Activated T-cell treated with anti-CD3 and anti-CD28 coated beads for 24 hours (primary cell): ENCODE results near the gene SYNE2.

Source experiments
- DNase-seq: peaks from one replicate; pipeline ENCODE4 v3.0.0-alpha.2; 2020; ENCODE audit warnings: low read depth

The SYNE2 gene

GRCh38 chr14:63963439-63963838 is 110.6 kb downstream of the SYNE2 start:
- DNase-seq, result no peak

DNA sequence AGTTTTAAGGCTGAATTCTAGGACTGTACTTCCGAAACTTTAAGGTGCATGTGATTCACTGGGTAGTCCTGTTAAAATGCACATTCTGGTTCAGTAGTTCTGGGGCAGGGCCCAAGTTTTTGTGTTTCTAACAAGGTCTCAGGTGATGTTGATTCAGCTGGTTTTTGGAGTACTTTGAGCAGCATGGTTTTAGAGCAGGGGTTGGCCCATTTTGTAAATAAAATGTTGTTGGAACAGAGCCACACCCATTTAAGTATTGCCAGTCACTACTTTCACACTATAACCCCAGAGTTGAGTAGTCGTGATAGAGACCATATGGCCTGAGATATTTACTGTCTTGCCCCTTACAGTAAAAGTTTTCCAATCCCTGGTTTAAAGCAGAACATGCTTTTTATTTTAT is 111.3 kb downstream of the SYNE2 start:
- DNase-seq, result no peak

- DNase-seq, result no peak
Observed at GRCh38 chr14:63966407-63966806, 113.6 kb downstream of the SYNE2 start.

DNA sequence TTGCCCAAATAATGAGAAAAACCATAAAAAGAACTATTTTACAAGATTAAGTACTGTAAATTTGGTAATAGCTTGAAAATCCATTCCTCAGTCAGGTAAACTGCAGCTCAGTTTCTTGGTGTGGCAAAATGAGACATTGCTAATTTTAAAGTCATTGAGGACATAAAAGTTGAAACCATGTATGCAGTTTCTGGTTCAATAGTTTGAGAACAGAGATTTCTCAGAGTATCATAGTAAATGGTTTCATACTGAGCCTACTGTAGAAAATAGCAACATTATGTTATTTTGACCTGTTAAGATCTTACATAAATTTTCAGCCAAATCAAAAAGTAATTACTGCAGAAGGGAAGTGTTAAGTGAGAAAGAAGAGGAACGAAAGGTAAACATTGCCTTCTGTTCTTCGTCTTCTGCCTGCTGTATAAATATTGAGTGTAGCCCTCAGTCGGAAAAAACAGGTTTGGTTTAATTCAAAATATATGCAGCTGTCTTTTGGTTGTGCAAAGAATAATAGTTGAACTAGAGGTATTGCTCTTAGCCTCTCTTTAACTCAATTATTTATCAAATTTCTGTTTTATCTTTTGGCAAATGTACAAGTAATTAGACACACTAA is 119.6 kb downstream of the SYNE2 start:
- DNase-seq, result no peak

DNA sequence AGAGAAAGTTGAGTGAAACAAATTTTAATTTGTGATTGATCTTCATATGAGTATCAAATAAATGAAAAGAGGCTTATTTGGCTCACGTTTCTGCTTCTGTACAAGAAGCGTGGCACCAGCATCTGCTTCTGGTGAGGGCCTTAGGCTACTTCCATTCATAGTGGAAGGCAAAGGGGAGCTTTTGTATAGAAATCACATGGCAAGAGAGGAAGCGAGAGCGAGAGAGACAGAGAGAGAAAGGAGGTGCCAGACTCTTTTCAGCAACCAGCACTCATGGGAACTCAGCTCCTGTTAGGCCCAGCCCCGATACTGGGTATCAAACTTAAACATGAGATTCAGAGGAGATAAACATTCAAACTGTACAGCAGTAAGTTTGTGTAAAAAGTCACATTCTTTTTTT is 121.4 kb downstream of the SYNE2 start:
- DNase-seq, result no peak

- no peak for DNase-seq
Observed at GRCh38 chr14:63981569-63981968, 128.8 kb downstream of the SYNE2 start.

DNA sequence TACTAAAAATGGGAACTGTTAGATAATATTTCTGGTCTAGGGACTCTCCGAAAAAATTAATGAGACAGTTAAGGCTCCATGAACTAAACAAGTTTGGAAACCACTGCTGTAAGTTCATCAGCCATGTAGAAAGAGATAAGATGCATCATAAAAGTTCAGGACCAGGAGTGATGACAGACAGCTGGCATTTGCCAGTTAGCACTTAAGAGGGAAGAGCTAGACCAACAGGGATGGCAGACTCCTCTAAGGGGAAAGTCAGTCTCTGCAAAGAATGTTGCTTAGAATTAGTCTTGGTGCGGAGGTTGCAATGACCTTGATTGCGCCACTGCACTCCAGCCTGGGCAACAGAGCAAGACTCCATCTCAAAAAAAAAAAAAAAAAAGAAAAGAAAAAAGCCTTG is 129.4 kb downstream of the SYNE2 start:
- no peak for DNase-seq

DNA sequence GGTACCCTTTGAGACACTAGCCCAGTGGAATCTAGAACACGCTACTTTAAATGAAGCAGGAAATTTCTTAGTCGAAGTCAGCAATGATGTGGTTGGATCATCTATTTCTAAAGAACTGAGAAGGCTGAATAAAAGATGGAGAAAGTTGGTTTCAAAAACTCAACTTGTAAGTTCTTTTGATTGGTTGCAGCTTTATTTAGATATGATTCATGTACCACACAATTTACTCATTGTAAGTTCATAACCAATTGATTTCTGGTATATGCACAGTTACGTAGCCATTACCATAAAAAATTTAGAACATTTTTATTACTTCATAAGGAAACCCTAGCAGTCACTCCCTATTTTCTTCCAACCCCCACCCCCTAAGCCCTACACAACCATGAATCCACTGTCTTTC is 129.8 kb downstream of the SYNE2 start:
- DNase-seq, result no peak

- no peak for DNase-seq
Observed at GRCh38 chr14:63986789-63987533, 134.2 kb downstream of the SYNE2 start.

GRCh38 chr14:63988579-63988978 is 135.8 kb downstream of the SYNE2 start:
- no peak for DNase-seq

DNA sequence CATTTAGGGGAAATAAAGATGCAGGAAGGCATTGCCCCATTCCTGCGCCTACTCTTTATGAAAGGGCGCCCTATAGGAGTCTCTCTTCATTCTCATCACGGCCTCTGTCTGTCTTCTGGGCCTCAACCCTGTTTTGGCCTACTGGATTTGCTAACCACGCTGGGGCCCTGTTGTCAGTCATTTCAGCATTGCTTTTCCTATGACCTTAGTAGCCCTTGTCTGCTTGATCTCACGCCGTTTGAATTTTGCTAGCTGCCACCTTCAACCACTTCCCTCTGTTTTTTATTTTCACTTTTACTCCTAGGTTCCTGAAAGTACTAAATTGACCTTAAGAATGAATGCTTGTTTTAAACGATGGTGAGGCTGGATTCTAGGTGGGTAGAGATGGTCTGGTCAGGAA is 139.0 kb downstream of the SYNE2 start:
- DNase-seq, result no peak

DNA sequence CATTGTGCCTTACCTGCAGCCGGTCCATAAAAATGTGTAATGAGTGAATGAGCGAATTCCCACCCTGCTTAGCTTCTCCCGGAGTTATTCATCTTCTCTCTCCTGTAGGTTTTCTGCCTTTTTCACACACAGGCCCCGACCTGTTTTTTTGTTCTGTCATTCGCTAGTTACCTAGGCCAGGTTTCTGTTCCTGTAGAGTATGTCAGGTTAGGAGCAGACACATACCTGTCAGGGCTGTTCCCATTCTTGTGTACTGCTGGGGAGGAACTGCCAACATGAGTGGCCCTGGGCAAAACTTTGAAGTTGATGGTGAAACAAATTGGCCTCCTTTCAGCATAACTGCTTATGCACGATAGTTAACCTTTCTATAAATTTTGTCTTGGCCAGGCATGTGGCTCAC is 140.1 kb downstream of the SYNE2 start:
- DNase-seq, result no peak

GRCh38 chr14:63993992-63994391 is 141.2 kb downstream of the SYNE2 start:
- no peak for DNase-seq

DNA sequence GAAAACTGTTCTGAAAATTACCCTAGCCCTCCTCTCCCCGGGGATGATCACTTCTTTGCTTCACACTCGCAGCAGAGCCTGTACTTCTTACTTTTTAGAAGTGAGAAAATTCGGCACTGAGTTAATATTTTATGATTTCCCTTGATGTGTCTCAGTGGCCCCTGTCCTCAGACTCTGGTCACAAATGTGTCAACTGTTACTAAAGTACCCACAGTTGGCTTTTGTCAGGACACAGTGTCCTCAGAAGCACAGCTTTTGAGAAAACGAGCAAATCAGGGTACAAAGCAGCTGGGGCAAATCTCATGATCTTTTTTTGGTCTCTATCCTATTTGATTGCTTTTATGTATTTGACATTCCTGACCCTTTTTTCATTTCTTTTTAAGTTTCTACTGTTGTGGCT is 142.5 kb downstream of the SYNE2 start:
- no peak for DNase-seq

DNA sequence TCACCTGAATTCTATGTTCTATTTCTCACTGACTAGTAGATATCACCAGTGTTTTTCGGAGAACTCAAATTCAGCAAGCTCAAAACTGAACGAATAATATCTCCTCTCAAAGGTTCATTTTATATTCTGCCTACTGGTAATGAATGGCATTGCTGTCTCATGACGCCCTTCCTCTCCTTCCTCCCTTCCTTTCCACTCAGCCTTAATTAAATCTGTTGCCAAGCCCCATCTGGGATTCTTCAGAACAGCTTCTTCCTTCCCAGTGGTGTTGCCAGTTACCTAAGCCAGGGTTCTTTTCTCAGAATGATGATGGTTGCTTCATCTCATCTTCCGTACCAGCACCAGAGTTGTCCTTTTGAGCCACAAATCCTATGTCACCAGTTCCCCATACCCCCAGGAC is 143.2 kb downstream of the SYNE2 start:
- no peak for DNase-seq

DNA sequence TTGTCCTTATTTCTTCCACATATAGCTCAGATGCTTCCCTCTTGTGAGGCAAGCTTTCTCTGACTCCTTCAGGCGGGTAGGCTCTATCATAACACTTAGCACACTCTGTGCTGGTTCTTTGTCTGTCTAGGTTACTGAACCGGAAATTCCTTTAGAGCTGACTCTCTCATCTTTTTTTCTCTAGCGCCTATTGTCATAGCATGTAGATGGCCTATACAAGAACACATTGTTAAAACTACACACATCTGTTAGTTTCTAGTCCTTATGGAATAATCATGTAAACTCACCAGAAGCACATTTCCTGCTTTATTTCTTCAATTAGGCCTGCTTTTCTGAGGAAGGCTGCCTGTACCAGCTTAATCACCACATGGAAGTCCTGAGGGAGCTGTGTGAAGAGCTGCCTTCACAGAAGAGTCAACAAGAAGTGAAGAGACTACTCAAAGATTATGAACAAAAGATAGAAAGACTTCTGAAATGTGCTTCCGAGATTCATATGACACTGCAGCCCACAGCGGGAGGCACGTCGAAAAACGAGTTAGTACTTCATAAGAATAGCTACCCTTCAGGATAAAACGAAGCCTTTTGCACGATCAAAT is 143.9 kb downstream of the SYNE2 start:
- no peak for DNase-seq

GRCh38 chr14:64000749-64001148 is 147.9 kb downstream of the SYNE2 start:
- DNase-seq, result no peak

- DNase-seq, result no peak
Observed at GRCh38 chr14:64005822-64006221, 153.0 kb downstream of the SYNE2 start.

GRCh38 chr14:64008016-64008415 is 155.2 kb downstream of the SYNE2 start:
- no peak for DNase-seq

GRCh38 chr14:64012003-64012402 is 159.2 kb downstream of the SYNE2 start:
- DNase-seq, result no peak

GRCh38 chr14:64012720-64013119 is 159.9 kb downstream of the SYNE2 start:
- DNase-seq, result no peak

DNA sequence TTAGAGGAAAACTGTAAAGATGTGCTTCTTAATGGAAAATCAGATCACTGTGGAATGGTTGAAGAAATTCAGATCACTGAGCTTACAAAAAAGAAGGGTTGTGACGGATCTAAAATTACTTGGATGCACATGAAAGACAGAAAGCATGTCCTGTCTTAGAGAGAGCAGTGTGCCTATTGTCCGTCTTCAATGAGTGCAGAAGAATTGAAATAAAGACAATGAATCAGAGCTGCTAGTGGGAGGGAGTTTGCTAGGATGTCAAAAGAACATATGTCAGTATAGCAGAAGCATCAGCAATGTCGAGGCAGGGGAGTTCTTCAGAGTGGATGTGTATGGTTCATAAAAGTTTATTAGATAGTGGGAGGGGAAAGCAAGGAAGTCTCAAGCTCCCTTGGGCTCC is 172.7 kb downstream of the SYNE2 start:
- DNase-seq, result no peak

GRCh38 chr14:64026600-64026999 is 173.8 kb downstream of the SYNE2 start:
- no peak for DNase-seq

GRCh38 chr14:64035143-64035542 is 182.3 kb downstream of the SYNE2 start:
- DNase-seq, result no peak
